Measurements from ENCODE around the gene RNU4-1.

DNA sequence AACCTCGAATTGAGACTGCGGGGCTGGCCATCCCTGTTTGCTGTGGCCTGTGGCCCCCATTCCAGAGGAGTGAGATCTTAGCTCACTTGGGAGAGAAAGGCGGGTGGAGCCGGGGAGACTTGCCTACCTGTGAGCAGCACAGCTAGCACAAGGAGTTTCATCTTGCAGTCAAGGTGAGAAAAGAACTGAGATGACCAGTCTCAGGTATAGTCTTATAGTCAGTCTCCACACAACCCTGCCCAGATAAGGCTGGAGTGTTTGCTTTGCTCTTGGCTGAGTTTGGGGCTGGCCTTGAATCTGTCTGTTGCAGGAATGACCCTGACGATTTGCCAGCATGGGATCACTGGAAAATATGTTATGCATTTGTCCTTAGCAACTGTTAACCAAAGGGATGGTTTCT, 34.6 kb upstream of the RNU4-1 start, which contains the start of gene PLA2G1B:
- TF ChIP-seq SIN3A (IDR thresholded peaks at IDR 0.05; ENCODE audit: borderline replicate concordance, insufficient read depth, low read length) (no peak), TAF1 (IDR thresholded peaks at IDR 0.05; ENCODE audit: borderline replicate concordance, insufficient read depth, low read length) (no peak), POLR2AphosphoS5 (IDR thresholded peaks at IDR 0.05; ENCODE audit: low read depth, low read length) (no peak), FOXP2 (optimal IDR thresholded peaks at IDR 0.05; ENCODE audit: borderline replicate concordance, extremely low read depth, extremely low read length, insufficient read depth) (no peak)
